HG03159 (cell line): Measurements from ENCODE around the gene RHOT2.

Source experiments
- ATAC-seq: cut with Tn5 transposase; IDR thresholded peaks from one replicate; pipeline ENCODE4 v1.9.1; 2021; ENCODE audit warnings: mild to moderate bottlenecking, moderate library complexity; ENCODE audit not compliant: unreplicated experiment

Gene RHOT2

GRCh38 chr16:647173-647902 lies 20.6 kb upstream of the RHOT2 start:
- ATAC-seq, result no peak

GRCh38 chr16:648071-648780 lies 19.7 kb upstream of the RHOT2 start:
- ATAC-seq, result no peak

- ATAC-seq, result peak; percentile 82
Observed at GRCh38 chr16:648781-649589, 18.9 kb upstream of the RHOT2 start, which contains the start of gene WDR90. Gene WDR90, plus strand, starts transcription at chr16:649365. Its CDS starts 52 bp downstream, at chr16:649417.

- ATAC-seq, result peak; percentile 17
Observed at GRCh38 chr16:649631-650030, 18.3 kb upstream of the RHOT2 start.

- no peak for ATAC-seq
Observed at GRCh38 chr16:651844-652243, 16.1 kb upstream of the RHOT2 start.

- no peak for ATAC-seq
Observed at GRCh38 chr16:652454-653305, 15.3 kb upstream of the RHOT2 start.

- ATAC-seq, result no peak
Observed at GRCh38 chr16:654034-654433, 13.9 kb upstream of the RHOT2 start.

GRCh38 chr16:657487-657886 lies 10.4 kb upstream of the RHOT2 start:
- ATAC-seq, result no peak

- ATAC-seq, result no peak
Observed at GRCh38 chr16:658679-659571, 9.0 kb upstream of the RHOT2 start.

GRCh38 chr16:659618-660017 lies 8.3 kb upstream of the RHOT2 start:
- ATAC-seq, result no peak

- no peak for ATAC-seq
Observed at GRCh38 chr16:660132-660458, 7.8 kb upstream of the RHOT2 start.

- ATAC-seq, result peak; percentile 60
Observed at GRCh38 chr16:660459-661183, 7.3 kb upstream of the RHOT2 start.

- peak; percentile 6 for ATAC-seq
Observed at GRCh38 chr16:661184-661821, 6.6 kb upstream of the RHOT2 start.

- ATAC-seq, result no peak
Observed at GRCh38 chr16:662095-662494, 5.8 kb upstream of the RHOT2 start.

- no peak for ATAC-seq
Observed at GRCh38 chr16:662597-662996, 5.3 kb upstream of the RHOT2 start.

- no peak for ATAC-seq
Observed at GRCh38 chr16:666572-666971, 1.4 kb upstream of the RHOT2 start.

- no peak for ATAC-seq
Observed at GRCh38 chr16:667113-667779, 686 bp upstream of the RHOT2 start.

GRCh38 chr16:668519-669171 lies 713 bp downstream of the RHOT2 start:
- ATAC-seq, result no peak
